K562 (cell line): ENCODE data around the gene NIPAL3. TPM values are rescaled to one million over a fixed set of nuclear protein-coding genes. Genes with fewer than 3 reads are reported as not detected.

ENCODE experiments used
- FOXA3 ChIP-seq, 2 experiments: fragments of 450-650 bp in 1 of 2; sonication (generic) in 1 of 2; formaldehyde crosslinking; IDR thresholded peaks in 1 of 2; conservative IDR thresholded peaks in 1 of 2; 2 replicates each; pipeline versions ENCODE4 v1.4.0 to v1.8.0; 2020 to 2022; ENCODE audit warnings: mild to moderate bottlenecking in 2 of 2, missing genetic modification reagents in 1 of 2
- GTF2F1 ChIP-seq: IDR thresholded peaks from 2 replicates; pipeline ENCODE4 v1.6.1; 2011; ENCODE audit warnings: low read depth, low read length, improper control_type of control experiment
- MAFG ChIP-seq: fragments of 450-650 bp; conservative IDR thresholded peaks from 2 replicates; pipeline ENCODE4 v1.6.1; 2016; ENCODE audit warnings: missing genetic modification characterization, missing compliant biosample characterization
- MBD2 ChIP-seq: sonication (generic); IDR thresholded peaks from 2 replicates; pipeline ENCODE4 v1.6.1; 2016; ENCODE audit warnings: low read depth, borderline replicate concordance
- ZBTB17 ChIP-seq: fragments of 450-650 bp; formaldehyde crosslinking; IDR thresholded peaks from 2 replicates; pipeline ENCODE4 v1.4.0; 2020; ENCODE audit warnings: mild to moderate bottlenecking
- polyA plus RNA-seq, 8 experiments: library from polyadenylated mRNA; depleted of rRNA in 4 of 8; stranded (reverse) in 5 of 8; unstranded in 3 of 8; fragments of >200 nt; fragmentation: Nextera tagmentation in 2 of 8; fragmentation: Illumina TruSeq in 1 of 8; extraction: Ambion mirVana in 2 of 8; extraction: Trizol in 1 of 8; gene quantifications; 2 replicates each; pipeline versions ENCODE4 v1.2.1 to v1.2.3, GENCODE V29; 2011 to 2014; ENCODE audit warnings: inconsistent platforms in 1 of 8, missing spikeins in 1 of 8
- total RNA-seq, 7 experiments: library from RNA; depleted of rRNA in 6 of 7; stranded (reverse); fragments of >200 nt in 6 of 7; fragmentation: Illumina TruSeq in 2 of 7; extraction: Trizol in 2 of 7; gene quantifications; 2 replicates each; pipeline versions ENCODE4 v1.2.1 to v1.2.3, GENCODE V29; 2011 to 2021; ENCODE audit warnings: low replicate concordance in 1 of 7
- TF ChIP-seq, protein P1 (sequence below), 2 experiments: fragments of 450-650 bp in 1 of 2; sonication (generic) in 1 of 2; formaldehyde crosslinking in 1 of 2; IDR thresholded peaks; 2 replicates each; pipeline versions ENCODE4 v1.7.1 to v1.9.0; 2016 to 2022; ENCODE audit warnings: inconsistent platforms in 1 of 2, mild to moderate bottlenecking in 1 of 2, missing genetic modification reagents in 1 of 2
- TF ChIP-seq, protein P2 (sequence below): fragments of 250-450 bp; sonication (Bioruptor Pico); IDR thresholded peaks from 2 replicates; pipeline ENCODE4 v1.5.0; 2021; ENCODE audit warnings: mild to moderate bottlenecking, borderline replicate concordance
- TF ChIP-seq, protein P3 (sequence below): fragments of 250-450 bp; sonication (Bioruptor Pico); IDR thresholded peaks from 2 replicates; pipeline ENCODE4 v1.8.0; 2021; ENCODE audit warnings: borderline replicate concordance, mild to moderate bottlenecking, moderate library complexity; ENCODE audit not compliant: poor library complexity, severe bottlenecking
- TF ChIP-seq, protein P4 (sequence below): IDR thresholded peaks from 2 replicates; pipeline ENCODE4 v1.6.1; 2014; ENCODE audit warnings: antibody characterized with exemption

Gene NIPAL3
- total and polyA plus RNA-seq, 9 of the 15 experiments (the other 6 are each of a cell fraction or from before 2014, with no cell fraction given), result 10.5 to 26.3 (median 16.0) TPM

DNA sequence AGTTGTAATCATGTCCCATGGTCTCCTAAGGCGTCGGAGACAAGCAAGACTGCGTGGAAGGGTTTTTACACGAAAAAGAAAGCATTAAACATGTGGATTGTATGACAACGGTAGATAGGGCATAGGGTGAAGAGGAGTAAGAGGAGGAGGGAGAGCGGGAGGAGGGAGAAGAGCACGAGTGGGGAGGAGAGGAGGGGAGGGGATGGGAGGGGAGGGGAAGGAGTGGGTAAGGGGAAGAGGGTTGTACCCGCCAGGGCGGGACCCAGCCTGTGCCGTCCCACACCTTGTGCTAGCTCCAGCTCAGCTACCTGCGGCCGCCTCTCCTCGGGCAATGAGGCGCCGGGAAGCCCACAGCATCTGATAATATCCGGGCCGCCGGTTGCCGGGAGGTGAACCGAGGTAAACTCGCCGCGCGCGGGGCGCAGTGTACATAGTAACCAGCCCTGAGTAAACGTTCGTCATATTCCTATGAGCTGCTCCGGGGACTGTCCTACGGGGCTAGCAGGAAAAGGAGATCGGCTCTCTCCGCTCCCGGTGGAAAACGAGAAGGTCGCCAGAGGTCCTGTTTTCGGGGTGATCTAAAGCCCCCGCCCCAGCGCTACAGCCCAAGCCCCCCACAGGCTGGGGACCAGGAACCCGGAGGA, 86.6 kb downstream of the NIPAL3 start (continued):
- TF ChIP-seq, protein P1, sequence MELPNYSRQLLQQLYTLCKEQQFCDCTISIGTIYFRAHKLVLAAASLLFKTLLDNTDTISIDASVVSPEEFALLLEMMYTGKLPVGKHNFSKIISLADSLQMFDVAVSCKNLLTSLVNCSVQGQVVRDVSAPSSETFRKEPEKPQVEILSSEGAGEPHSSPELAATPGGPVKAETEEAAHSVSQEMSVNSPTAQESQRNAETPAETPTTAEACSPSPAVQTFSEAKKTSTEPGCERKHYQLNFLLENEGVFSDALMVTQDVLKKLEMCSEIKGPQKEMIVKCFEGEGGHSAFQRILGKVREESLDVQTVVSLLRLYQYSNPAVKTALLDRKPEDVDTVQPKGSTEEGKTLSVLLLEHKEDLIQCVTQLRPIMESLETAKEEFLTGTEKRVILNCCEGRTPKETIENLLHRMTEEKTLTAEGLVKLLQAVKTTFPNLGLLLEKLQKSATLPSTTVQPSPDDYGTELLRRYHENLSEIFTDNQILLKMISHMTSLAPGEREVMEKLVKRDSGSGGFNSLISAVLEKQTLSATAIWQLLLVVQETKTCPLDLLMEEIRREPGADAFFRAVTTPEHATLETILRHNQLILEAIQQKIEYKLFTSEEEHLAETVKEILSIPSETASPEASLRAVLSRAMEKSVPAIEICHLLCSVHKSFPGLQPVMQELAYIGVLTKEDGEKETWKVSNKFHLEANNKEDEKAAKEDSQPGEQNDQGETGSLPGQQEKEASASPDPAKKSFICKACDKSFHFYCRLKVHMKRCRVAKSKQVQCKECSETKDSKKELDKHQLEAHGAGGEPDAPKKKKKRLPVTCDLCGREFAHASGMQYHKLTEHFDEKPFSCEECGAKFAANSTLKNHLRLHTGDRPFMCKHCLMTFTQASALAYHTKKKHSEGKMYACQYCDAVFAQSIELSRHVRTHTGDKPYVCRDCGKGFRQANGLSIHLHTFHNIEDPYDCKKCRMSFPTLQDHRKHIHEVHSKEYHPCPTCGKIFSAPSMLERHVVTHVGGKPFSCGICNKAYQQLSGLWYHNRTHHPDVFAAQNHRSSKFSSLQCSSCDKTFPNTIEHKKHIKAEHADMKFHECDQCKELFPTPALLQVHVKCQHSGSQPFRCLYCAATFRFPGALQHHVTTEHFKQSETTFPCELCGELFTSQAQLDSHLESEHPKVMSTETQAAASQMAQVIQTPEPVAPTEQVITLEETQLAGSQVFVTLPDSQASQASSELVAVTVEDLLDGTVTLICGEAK (IDR thresholded peaks at IDR 0.05), result no peak
- TF ChIP-seq, protein P1 (CRISPR knock-in tag; IDR thresholded peaks at IDR 0.05), result no peak
- TF ChIP-seq GTF2F1, result no peak
- TF ChIP-seq, protein P2, sequence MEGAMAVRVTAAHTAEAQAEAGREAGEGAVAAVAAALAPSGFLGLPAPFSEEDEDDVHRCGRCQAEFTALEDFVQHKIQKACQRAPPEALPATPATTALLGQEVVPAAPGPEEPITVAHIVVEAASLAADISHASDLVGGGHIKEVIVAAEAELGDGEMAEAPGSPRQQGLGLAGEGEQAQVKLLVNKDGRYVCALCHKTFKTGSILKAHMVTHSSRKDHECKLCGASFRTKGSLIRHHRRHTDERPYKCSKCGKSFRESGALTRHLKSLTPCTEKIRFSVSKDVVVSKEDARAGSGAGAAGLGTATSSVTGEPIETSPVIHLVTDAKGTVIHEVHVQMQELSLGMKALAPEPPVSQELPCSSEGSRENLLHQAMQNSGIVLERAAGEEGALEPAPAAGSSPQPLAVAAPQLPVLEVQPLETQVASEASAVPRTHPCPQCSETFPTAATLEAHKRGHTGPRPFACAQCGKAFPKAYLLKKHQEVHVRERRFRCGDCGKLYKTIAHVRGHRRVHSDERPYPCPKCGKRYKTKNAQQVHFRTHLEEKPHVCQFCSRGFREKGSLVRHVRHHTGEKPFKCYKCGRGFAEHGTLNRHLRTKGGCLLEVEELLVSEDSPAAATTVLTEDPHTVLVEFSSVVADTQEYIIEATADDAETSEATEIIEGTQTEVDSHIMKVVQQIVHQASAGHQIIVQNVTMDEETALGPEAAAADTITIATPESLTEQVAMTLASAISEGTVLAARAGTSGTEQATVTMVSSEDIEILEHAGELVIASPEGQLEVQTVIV (CRISPR knock-in tag), result no peak
- TF ChIP-seq, protein P3, sequence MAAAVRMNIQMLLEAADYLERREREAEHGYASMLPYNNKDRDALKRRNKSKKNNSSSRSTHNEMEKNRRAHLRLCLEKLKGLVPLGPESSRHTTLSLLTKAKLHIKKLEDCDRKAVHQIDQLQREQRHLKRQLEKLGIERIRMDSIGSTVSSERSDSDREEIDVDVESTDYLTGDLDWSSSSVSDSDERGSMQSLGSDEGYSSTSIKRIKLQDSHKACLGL, result no peak
- peak in 1 of 2 experiments; percentile 29; a peak in 1 of 4 replicates for TF ChIP-seq FOXA3 (CRISPR knock-in tag; conservative IDR thresholded peaks at IDR 0.05 in 1 of 2, IDR thresholded peaks at IDR 0.05 in 1 of 2)
- TF ChIP-seq MAFG (tag), result no peak
- no peak for TF ChIP-seq ZBTB17 (CRISPR knock-in tag)
- TF ChIP-seq, protein P4, sequence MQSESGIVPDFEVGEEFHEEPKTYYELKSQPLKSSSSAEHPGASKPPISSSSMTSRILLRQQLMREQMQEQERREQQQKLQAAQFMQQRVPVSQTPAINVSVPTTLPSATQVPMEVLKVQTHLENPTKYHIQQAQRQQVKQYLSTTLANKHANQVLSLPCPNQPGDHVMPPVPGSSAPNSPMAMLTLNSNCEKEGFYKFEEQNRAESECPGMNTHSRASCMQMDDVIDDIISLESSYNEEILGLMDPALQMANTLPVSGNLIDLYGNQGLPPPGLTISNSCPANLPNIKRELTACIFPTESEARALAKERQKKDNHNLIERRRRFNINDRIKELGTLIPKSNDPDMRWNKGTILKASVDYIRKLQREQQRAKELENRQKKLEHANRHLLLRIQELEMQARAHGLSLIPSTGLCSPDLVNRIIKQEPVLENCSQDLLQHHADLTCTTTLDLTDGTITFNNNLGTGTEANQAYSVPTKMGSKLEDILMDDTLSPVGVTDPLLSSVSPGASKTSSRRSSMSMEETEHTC, result no peak
- no peak for TF ChIP-seq MBD2
